Measurements from ENCODE around the gene NUDT5.
A peak's percentile ranks its signal among the peaks of the same experiment; 100 is the strongest.

Gene NUDT5

GRCh38 chr10:12130237-12130872, 65.3 kb downstream of the NUDT5 start:
- peak overlapping the region; percentile 83 to 100 (median 96) for H3K4me3 ChIP-seq
- H3K9ac ChIP-seq = peak overlapping the region; percentile 85 to 95 (median 90)
- H4K20me1 ChIP-seq = peaks cover 0 to 19% (median 8%) of the 10 kb centered on the region in 11 experiments; a peak in 10 of 22 replicates
- peak overlapping the region; percentile 72 to 93 (median 81) for H3K4me2 ChIP-seq
- H3K27me3 ChIP-seq = no peaks in the 10 kb centered on the region
- peak overlapping the region in 10 of 11 experiments; percentile 81 to 95 (median 92); a peak in 18 of 22 replicates for H3K27ac ChIP-seq
- TF ChIP-seq Cebpa-rat (IDR thresholded peaks at IDR 0.05) = no peak
- peaks cover 7 to 22% (median 18%) of the 10 kb centered on the region in 10 experiments for H3K4me1 ChIP-seq
- H3K36me3 ChIP-seq = peaks cover 8 to 39% (median 26%) of the 10 kb centered on the region in 11 experiments
- no peaks in the 10 kb centered on the region for H3K9me3 ChIP-seq (replicated peaks in 1 of 11)

GRCh38 chr10:12129222-12130111, 66.2 kb downstream of the NUDT5 start, which contains the start of gene SEC61A2:
Gene SEC61A2, plus strand, starts transcription at chr10:12129677. Its CDS starts 111 bp downstream, at chr10:12129788.
- Histone ChIP-seq H3K4me3 (peak within 1 kb of the TSS; percentile 83 to 100 (median 96)), H3K27ac (peak within 1 kb of the TSS; percentile 83 to 95 (median 92)), H3K9ac (peak within 1 kb of the TSS; percentile 85 to 95 (median 90)), H3K9me3 (replicated peaks in 1 of 11) (no peaks in the 10 kb centered on the region), H4K20me1 (peaks cover 0 to 19% (median 8%) of the 10 kb centered on the region in 11 experiments; a peak in 10 of 22 replicates), H3K27me3 (no peaks in the 10 kb centered on the region), H3K4me2 (peak within 1 kb of the TSS; percentile 73 to 93 (median 81)), H3K36me3 (peaks cover 4 to 38% (median 22%) of the 10 kb centered on the region in 11 experiments), H3K4me1 (peaks cover 7 to 22% (median 18%) of the 10 kb centered on the region in 10 experiments)
- TF ChIP-seq Cebpa-rat (IDR thresholded peaks at IDR 0.05) = no peak

GRCh38 chr10:12121673-12122072, 74.0 kb downstream of the NUDT5 start:
- Histone ChIP-seq H3K4me3 (no peak overlapping the region), H3K36me3 (peaks cover 50 to 93% (median 73%) of the 10 kb centered on the region in 11 experiments), H3K9ac (no peak overlapping the region), H3K4me1 (0 out of 20 replicates have a peak, but pooled peaks cover 0 to 1% (median 0%) of the 10 kb centered on the region in 10 experiments), H4K20me1 (no peaks in the 10 kb centered on the region), H3K4me2 (no peak overlapping the region), H3K9me3 (replicated peaks in 1 of 11) (no peaks in the 10 kb centered on the region), H3K27ac (no peak overlapping the region), H3K27me3 (no peaks in the 10 kb centered on the region)
- TF ChIP-seq Cebpa-rat (IDR thresholded peaks at IDR 0.05) = no peak

Measured in BLaER1 treated with 17β-estradiol and CSF1 and Interleukin-3, amounts not matched to agents 10 nM and 100 nM (cell line).